HepG2 (cell line): Measurements from ENCODE around the gene FAT2. TPM values are rescaled to one million over a fixed set of nuclear protein-coding genes. Genes with fewer than 3 reads are reported as not detected.

ENCODE experiments used
- ATAC-seq: fragments of 200-7000 bp; cut with Tn5 transposase; 3 replicates; pipeline ENCODE4 v1.9.1; 2020; ENCODE audit warnings: mild to moderate bottlenecking, moderate library complexity
- BruUV-seq: library from RNA; stranded (reverse); fragments of 400-500 nt; replicated peaks from 2 replicates; lab custom pipeline; 2021; lab: Mats Ljungman, UMichigan
- CTCF ChIA-PET: fragments of 300-600 bp; formaldehyde crosslinking; extraction: SDS; loops from one replicate; lab custom pipeline; 2021; ENCODE audit warnings: low total read pairs, inconsistent platforms, low intra/inter-chr PET ratio; lab: Yijun Ruan, JAX
- POLR2A ChIA-PET: fragments of 350-600 bp; sonication (Branson Sonifier 250); formaldehyde crosslinking; loops from one replicate; lab custom pipeline; 2020; ENCODE audit warnings: antibody characterized with exemption, inconsistent platforms; lab: Yijun Ruan, JAX
- DNase-seq: peaks from one replicate; pipeline ENCODE4 v3.0.0-alpha.2; 2015; ENCODE audit warnings: low spot score
- FAIRE-seq: peaks from 3 replicates; lab custom pipeline; 2011; peaks lifted over from hg19 to GRCh38; lab: Jason Lieb, UNC
- H2AFZ ChIP-seq: one replicate; pipeline ENCODE4 v1.6.1; 2011; ENCODE audit warnings: low read length, inconsistent platforms
- H3K27ac ChIP-seq: fragments of 300-600 bp; 3 replicates; pipeline ENCODE4 v1.8.0; 2011; ENCODE audit warnings: mixed run types, mild to moderate bottlenecking, mixed read lengths, low read length, inconsistent platforms; ENCODE audit not compliant: insufficient read depth; ENCODE audit errors: extremely low read length
- H3K27me3 ChIP-seq, 2 experiments: fragments of 200-600 bp in 1 of 2; 2 replicates in 1 of 2; 3 replicates in 1 of 2; pipeline versions ENCODE4 v1.6.0 to v1.8.0; 2011; ENCODE audit warnings: low read length in 2 of 2, mild to moderate bottlenecking in 2 of 2, moderate library complexity in 2 of 2, inconsistent platforms in 1 of 2; ENCODE audit not compliant: insufficient read depth in 2 of 2, control insufficient read depth in 1 of 2
- H3K36me3 ChIP-seq, 2 experiments: fragments of 200-600 bp in 1 of 2; replicated peaks in 1 of 2; 2 replicates in 1 of 2; 3 replicates in 1 of 2; pipeline versions ENCODE4 v1.5.1 to v1.8.0; 2011; ENCODE audit warnings: low read length in 2 of 2, inconsistent platforms in 1 of 2; ENCODE audit not compliant: insufficient read depth in 2 of 2, control insufficient read depth in 1 of 2
- H3K4me1 ChIP-seq: 2 replicates; pipeline ENCODE4 v1.5.1; 2012; ENCODE audit warnings: low read length, inconsistent platforms; ENCODE audit not compliant: insufficient read depth
- H3K4me2 ChIP-seq: 2 replicates; pipeline ENCODE4 v1.6.0; 2011; ENCODE audit warnings: low read depth, low read length, inconsistent platforms
- H3K4me3 ChIP-seq, 3 experiments: fragments of 200-600 bp in 1 of 3; sonication (generic), shearing (Covaris generic) in 1 of 3; replicated peaks in 1 of 3; 2 replicates each; pipeline ENCODE4 v1.5.1; 2011 to 2016; ENCODE audit warnings: low read length in 3 of 3, inconsistent platforms in 2 of 3, low read depth in 2 of 3, mild to moderate bottlenecking in 2 of 3, control low read depth in 1 of 3, mixed read lengths in 1 of 3; ENCODE audit not compliant: insufficient read depth in 1 of 3
- H3K79me2 ChIP-seq: one replicate; pipeline ENCODE4 v1.6.1; 2011; ENCODE audit warnings: low read length, inconsistent platforms; ENCODE audit not compliant: insufficient read depth
- H3K9ac ChIP-seq: 2 replicates; pipeline ENCODE4 v1.6.0; 2011; ENCODE audit warnings: mild to moderate bottlenecking, low read depth, low read length, inconsistent platforms; ENCODE audit not compliant: insufficient read depth
- H3K9me3 ChIP-seq: 2 replicates; pipeline ENCODE4 v1.5.1; 2012; ENCODE audit warnings: mild to moderate bottlenecking, low read length
- H4K20me1 ChIP-seq: 2 replicates; pipeline ENCODE4 v1.6.0; 2011; ENCODE audit warnings: inconsistent platforms, mild to moderate bottlenecking, low read length, moderate library complexity; ENCODE audit not compliant: insufficient read depth
- CEBPG ChIP-seq: IDR thresholded peaks from 2 replicates; pipeline ENCODE4 v1.6.1; 2016
- FOSL2 ChIP-seq: sonication (generic); formaldehyde crosslinking; IDR thresholded peaks from 2 replicates; pipeline ENCODE4 v1.4.0; 2020; ENCODE audit warnings: missing genetic modification reagents
- NFYB ChIP-seq: sonication (generic); formaldehyde crosslinking; IDR thresholded peaks from 2 replicates; pipeline ENCODE4 v1.4.0; 2020; ENCODE audit warnings: missing genetic modification reagents
- SALL1 ChIP-seq: sonication (generic); formaldehyde crosslinking; IDR thresholded peaks from 2 replicates; pipeline ENCODE4 v1.8.0; 2022; ENCODE audit warnings: mild to moderate bottlenecking, missing genetic modification reagents
- ZNF678 ChIP-seq: sonication (generic); formaldehyde crosslinking; IDR thresholded peaks from 2 replicates; pipeline ENCODE4 v1.4.0; 2020; ENCODE audit warnings: mild to moderate bottlenecking, missing genetic modification reagents
- ZNF7 ChIP-seq: IDR thresholded peaks from 2 replicates; pipeline ENCODE4 v1.6.1; 2016; ENCODE audit warnings: missing biosample characterization, missing genetic modification reagents
- ZNF772 ChIP-seq: sonication (generic); formaldehyde crosslinking; IDR thresholded peaks from 2 replicates; pipeline ENCODE4 v1.5.0; 2020; ENCODE audit warnings: mild to moderate bottlenecking, missing genetic modification reagents
- WGBS: methylation state at CpG from one replicate; pipeline ENCODE4 v1.1.6; 2017; ENCODE audit warnings: low lambda C conversion rate; 5-methylcytosine and 5-hydroxymethylcytosine counted together
- in situ Hi-C: cut with HindIII; loops from 2 replicates; pipeline ENCODE4 v1.10.0; 2017; ENCODE audit warnings: low pct_unique_long_range_greater_than_20kb; ENCODE audit not compliant: extremely low pct_ligation_motif_present
- intact Hi-C: fragments of 100-400 bp; cut with micrococcal nuclease; formaldehyde crosslinking; loops from one replicate; pipeline ENCODE4 v1.10.0; 2022; ENCODE audit not compliant: unreplicated experiment
- polyA plus RNA-seq, 8 experiments: library from polyadenylated mRNA; depleted of rRNA in 3 of 8; stranded (reverse) in 7 of 8; unstranded in 1 of 8; fragments of >200 nt; fragmentation: Illumina TruSeq in 4 of 8; extraction: Trizol in 4 of 8; gene quantifications; 2 replicates each; pipeline versions ENCODE4 v1.2.1 to v1.2.3, GENCODE V29; 2011 to 2016; ENCODE audit warnings: low read depth in 4 of 8, missing spikeins in 1 of 8, mixed read lengths in 1 of 8; ENCODE audit not compliant: insufficient read depth in 1 of 8
- total RNA-seq, 5 experiments: library from RNA; depleted of rRNA; stranded (reverse); fragments of >200 nt; fragmentation: Illumina TruSeq; extraction: Trizol; gene quantifications; 2 replicates each; pipeline ENCODE4 v1.2.3, GENCODE V29; 2016; ENCODE audit warnings: low read depth in 1 of 5
- TF ChIP-seq, protein P1 (sequence below): sonication (generic); formaldehyde crosslinking; IDR thresholded peaks from 2 replicates; pipeline ENCODE4 v1.5.0; 2020; ENCODE audit warnings: missing genetic modification reagents, mild to moderate bottlenecking, borderline replicate concordance
- TF ChIP-seq, protein P2 (sequence below): sonication (generic); formaldehyde crosslinking; conservative IDR thresholded peaks from 2 replicates; pipeline ENCODE4 v1.4.0; 2020; ENCODE audit warnings: missing genetic modification reagents
- TF ChIP-seq, protein P3 (sequence below): sonication (generic); formaldehyde crosslinking; IDR thresholded peaks from 2 replicates; pipeline ENCODE4 v1.4.0; 2020; ENCODE audit warnings: missing genetic modification reagents
- TF ChIP-seq, protein P4 (sequence below): conservative IDR thresholded peaks from 2 replicates; pipeline ENCODE4 v1.6.1; 2018; ENCODE audit warnings: missing genetic modification reagents

The FAT2 gene
- total and polyA plus RNA-seq, 2 of the 13 experiments (the other 11 are each of a cell fraction or from before 2014, with no cell fraction given), result not detected

DNA sequence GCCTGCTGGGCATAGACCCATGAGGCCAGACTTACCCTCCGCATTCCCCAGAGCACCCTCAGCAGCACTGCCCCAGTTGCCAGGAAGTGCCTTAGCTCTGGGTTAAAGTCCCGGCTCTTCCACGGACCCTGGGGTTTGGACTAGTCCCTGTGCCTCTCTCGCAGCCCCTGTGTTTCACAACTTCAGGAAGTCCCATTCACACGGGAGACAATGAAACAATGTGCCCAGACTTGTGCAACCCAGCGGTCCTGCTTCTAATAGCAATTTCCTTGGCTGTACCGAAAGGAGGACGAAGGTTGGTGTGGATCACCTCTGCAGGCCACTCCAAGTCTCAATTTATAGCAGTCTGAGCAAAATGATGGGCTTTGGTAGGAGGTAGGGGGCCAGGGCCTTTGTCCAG, 41.8 kb upstream of the FAT2 start:
- ATAC-seq (peak; percentile 84), DNase-seq (no peak), FAIRE-seq (no peak)
- H4K20me1 ChIP-seq, result no peaks in the 10 kb centered on the region
- H3K9me3 ChIP-seq, result no peaks in the 10 kb centered on the region
- intact Hi-C loops, result no loop called here
- WGBS, result 0% methylated on average over 2 of the region's 8 CpGs
- no peaks in the 10 kb centered on the region for H3K79me2 ChIP-seq
- ChIA-PET CTCF (no interaction called here), POLR2A (no interaction called here)
- no peak overlapping the region for H2AFZ ChIP-seq
- H3K27me3 ChIP-seq, result peaks cover 5 to 35% of the 10 kb centered on the region in 2 experiments; a peak in 4 of 5 replicates
- BruUV-seq, result no TSS peak
- peaks cover 15% of the 10 kb centered on the region for H3K4me1 ChIP-seq
- no peak overlapping the region for H3K9ac ChIP-seq
- no peak overlapping the region for H3K27ac ChIP-seq
- in situ Hi-C loops, result no loop called here
- peak overlapping the region in 1 of 3 experiments; percentile 36; a peak in 1 of 6 replicates for H3K4me3 ChIP-seq
- H3K36me3 ChIP-seq, result no peaks in the 10 kb centered on the region
- peak; percentile 25; the same call in 1 of the 2 replicates for TF ChIP-seq CEBPG
- no peak for TF ChIP-seq ZNF7 (CRISPR knock-in tag)
- peak overlapping the region; percentile 58 for H3K4me2 ChIP-seq

DNA sequence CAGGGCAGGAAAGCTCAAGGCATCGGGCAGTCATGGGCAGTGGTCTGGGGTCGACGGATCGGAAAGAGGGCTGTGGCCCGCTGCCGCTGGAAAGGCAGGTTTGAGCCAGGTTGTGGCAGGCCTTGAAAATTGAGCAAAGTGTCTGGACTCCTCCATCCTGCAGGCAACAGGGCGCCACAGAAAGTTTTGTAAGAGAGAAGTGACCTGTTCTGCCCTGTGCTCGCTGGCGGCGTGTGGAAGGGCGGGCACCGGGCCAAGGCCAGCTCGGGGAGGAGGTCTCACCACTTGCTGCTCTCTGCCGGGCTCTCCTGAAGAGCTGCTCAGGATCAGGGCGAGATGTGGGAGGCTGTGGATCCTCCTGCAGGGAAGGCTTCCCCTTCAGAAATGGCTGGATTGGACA, 41.4 kb upstream of the FAT2 start:
- in situ Hi-C loops (no loop called here), intact Hi-C loops (no loop called here)
- no TSS peak for BruUV-seq
- Histone ChIP-seq H3K27me3 (peaks cover 5 to 36% of the 10 kb centered on the region in 2 experiments; a peak in 4 of 5 replicates), H3K9me3 (no peaks in the 10 kb centered on the region), H3K36me3 (no peaks in the 10 kb centered on the region), H4K20me1 (no peaks in the 10 kb centered on the region), H3K9ac (no peak overlapping the region), H3K79me2 (no peaks in the 10 kb centered on the region), H3K27ac (no peak overlapping the region), H3K4me1 (peaks cover 15% of the 10 kb centered on the region), H3K4me2 (peak overlapping the region; percentile 58), H2AFZ (no peak overlapping the region), H3K4me3 (peak overlapping the region in 1 of 3 experiments; percentile 36; a peak in 1 of 6 replicates)
- 25% methylated on average over 6 of the region's 15 CpGs for WGBS
- CTCF ChIA-PET, result no interaction called here
- POLR2A ChIA-PET, result no interaction called here
- DNase-seq, result peak; percentile 21
- peak; percentile 23 for FAIRE-seq
- ATAC-seq, result peak; percentile 94
- TF ChIP-seq, protein P1, sequence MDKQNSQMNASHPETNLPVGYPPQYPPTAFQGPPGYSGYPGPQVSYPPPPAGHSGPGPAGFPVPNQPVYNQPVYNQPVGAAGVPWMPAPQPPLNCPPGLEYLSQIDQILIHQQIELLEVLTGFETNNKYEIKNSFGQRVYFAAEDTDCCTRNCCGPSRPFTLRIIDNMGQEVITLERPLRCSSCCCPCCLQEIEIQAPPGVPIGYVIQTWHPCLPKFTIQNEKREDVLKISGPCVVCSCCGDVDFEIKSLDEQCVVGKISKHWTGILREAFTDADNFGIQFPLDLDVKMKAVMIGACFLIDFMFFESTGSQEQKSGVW (CRISPR knock-in tag), result no peak
- TF ChIP-seq, protein P2, sequence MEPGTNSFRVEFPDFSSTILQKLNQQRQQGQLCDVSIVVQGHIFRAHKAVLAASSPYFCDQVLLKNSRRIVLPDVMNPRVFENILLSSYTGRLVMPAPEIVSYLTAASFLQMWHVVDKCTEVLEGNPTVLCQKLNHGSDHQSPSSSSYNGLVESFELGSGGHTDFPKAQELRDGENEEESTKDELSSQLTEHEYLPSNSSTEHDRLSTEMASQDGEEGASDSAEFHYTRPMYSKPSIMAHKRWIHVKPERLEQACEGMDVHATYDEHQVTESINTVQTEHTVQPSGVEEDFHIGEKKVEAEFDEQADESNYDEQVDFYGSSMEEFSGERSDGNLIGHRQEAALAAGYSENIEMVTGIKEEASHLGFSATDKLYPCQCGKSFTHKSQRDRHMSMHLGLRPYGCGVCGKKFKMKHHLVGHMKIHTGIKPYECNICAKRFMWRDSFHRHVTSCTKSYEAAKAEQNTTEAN, result no peak
- TF ChIP-seq ZNF772 (CRISPR knock-in tag), result no peak
- TF ChIP-seq NFYB (CRISPR knock-in tag), result no peak
- TF ChIP-seq SALL1 (CRISPR knock-in tag), result peak; percentile 15; the same call in 1 of the 2 replicates
- TF ChIP-seq FOSL2 (CRISPR knock-in tag), result 0 out of 2 replicates have a peak, but pooled peaks have one; percentile 6
- TF ChIP-seq, protein P3, sequence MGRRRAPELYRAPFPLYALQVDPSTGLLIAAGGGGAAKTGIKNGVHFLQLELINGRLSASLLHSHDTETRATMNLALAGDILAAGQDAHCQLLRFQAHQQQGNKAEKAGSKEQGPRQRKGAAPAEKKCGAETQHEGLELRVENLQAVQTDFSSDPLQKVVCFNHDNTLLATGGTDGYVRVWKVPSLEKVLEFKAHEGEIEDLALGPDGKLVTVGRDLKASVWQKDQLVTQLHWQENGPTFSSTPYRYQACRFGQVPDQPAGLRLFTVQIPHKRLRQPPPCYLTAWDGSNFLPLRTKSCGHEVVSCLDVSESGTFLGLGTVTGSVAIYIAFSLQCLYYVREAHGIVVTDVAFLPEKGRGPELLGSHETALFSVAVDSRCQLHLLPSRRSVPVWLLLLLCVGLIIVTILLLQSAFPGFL (CRISPR knock-in tag), result no peak
- TF ChIP-seq ZNF678, result no peak
- TF ChIP-seq, protein P4, sequence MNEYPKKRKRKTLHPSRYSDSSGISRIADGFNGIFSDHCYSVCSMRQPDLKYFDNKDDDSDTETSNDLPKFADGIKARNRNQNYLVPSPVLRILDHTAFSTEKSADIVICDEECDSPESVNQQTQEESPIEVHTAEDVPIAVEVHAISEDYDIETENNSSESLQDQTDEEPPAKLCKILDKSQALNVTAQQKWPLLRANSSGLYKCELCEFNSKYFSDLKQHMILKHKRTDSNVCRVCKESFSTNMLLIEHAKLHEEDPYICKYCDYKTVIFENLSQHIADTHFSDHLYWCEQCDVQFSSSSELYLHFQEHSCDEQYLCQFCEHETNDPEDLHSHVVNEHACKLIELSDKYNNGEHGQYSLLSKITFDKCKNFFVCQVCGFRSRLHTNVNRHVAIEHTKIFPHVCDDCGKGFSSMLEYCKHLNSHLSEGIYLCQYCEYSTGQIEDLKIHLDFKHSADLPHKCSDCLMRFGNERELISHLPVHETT, result no peak
